ENCODE data around the gene SPTBN5.

The SPTBN5 gene

GRCh38 chr15:41901431-41901830 is 7.6 kb upstream of the SPTBN5 start:
- DNase-seq, result no peak

- no peak for DNase-seq
Measured at GRCh38 chr15:41900526-41901380, 6.9 kb upstream of the SPTBN5 start.

- no peak for DNase-seq
Measured at GRCh38 chr15:41899854-41900442, 6.1 kb upstream of the SPTBN5 start.

GRCh38 chr15:41897363-41897799 is 3.5 kb upstream of the SPTBN5 start:
- no peak for DNase-seq

- no peak for DNase-seq
Measured at GRCh38 chr15:41896566-41896965, 2.7 kb upstream of the SPTBN5 start.

- DNase-seq, result no peak
Measured at GRCh38 chr15:41895957-41896356, 2.1 kb upstream of the SPTBN5 start.

- DNase-seq, result no peak
Measured at GRCh38 chr15:41895491-41895890, 1.6 kb upstream of the SPTBN5 start.

- no peak for DNase-seq
Measured at GRCh38 chr15:41894791-41895463, 1.1 kb upstream of the SPTBN5 start.

- no peak for DNase-seq
Measured at GRCh38 chr15:41894251-41894790, 468 bp upstream of the SPTBN5 start.

- no peak for DNase-seq
Measured at GRCh38 chr15:41892621-41893421, 1.0 kb downstream of the SPTBN5 start.

- DNase-seq, result no peak
Measured at GRCh38 chr15:41891946-41892345, 1.9 kb downstream of the SPTBN5 start.

GRCh38 chr15:41891226-41891625 is 2.6 kb downstream of the SPTBN5 start:
- DNase-seq, result no peak

- no peak for DNase-seq
Measured at GRCh38 chr15:41890050-41890690, 3.7 kb downstream of the SPTBN5 start.

GRCh38 chr15:41888662-41889253 is 5.1 kb downstream of the SPTBN5 start:
- DNase-seq, result no peak

- DNase-seq, result no peak
Measured at GRCh38 chr15:41887893-41888292, 6.0 kb downstream of the SPTBN5 start.

- no peak for DNase-seq
Measured at GRCh38 chr15:41887161-41887560, 6.7 kb downstream of the SPTBN5 start.

- DNase-seq, result no peak
Measured at GRCh38 chr15:41886741-41887140, 7.1 kb downstream of the SPTBN5 start.

- DNase-seq, result no peak
Measured at GRCh38 chr15:41885841-41886240, 8.0 kb downstream of the SPTBN5 start.

- DNase-seq, result no peak
Measured at GRCh38 chr15:41885321-41885720, 8.5 kb downstream of the SPTBN5 start.

- DNase-seq, result no peak
Measured at GRCh38 chr15:41884458-41884857, 9.4 kb downstream of the SPTBN5 start.

GRCh38 chr15:41883484-41883825 is 10.4 kb downstream of the SPTBN5 start:
- no peak for DNase-seq
